Neural progenitor cell (in vitro differentiated cells): ENCODE measurements around the gene ERBIN. TPM values are rescaled to one million over a fixed set of nuclear protein-coding genes. Genes with fewer than 3 reads are reported as not detected.

Experiments
- DNase-seq: peaks from one replicate; pipeline ENCODE4 v3.0.0-alpha.2; 2016; ENCODE audit warnings: low spot score
- H2AFZ ChIP-seq: fragments of 200-600 bp; sonication (generic); replicated peaks from 2 replicates; pipeline ENCODE4 v1.6.1; 2016; ENCODE audit warnings: antibody characterized with exemption
- H3F3A ChIP-seq: fragments of 200-600 bp; sonication (generic); 2 replicates; pipeline ENCODE4 v1.6.1; 2016; ENCODE audit warnings: antibody characterized with exemption, low read depth
- H3K27ac ChIP-seq: fragments of 200-600 bp; sonication (generic); 2 replicates; pipeline ENCODE4 v1.5.1; 2016; ENCODE audit warnings: mild to moderate bottlenecking
- H3K27me3 ChIP-seq: fragments of 200-600 bp; sonication (generic); 2 replicates; pipeline ENCODE4 v1.6.1; 2016; ENCODE audit warnings: mild to moderate bottlenecking, moderate library complexity
- H3K36me3 ChIP-seq: fragments of 200-600 bp; sonication (generic); 2 replicates; pipeline ENCODE4 v1.5.1; 2016
- H3K4me1 ChIP-seq: fragments of 200-600 bp; sonication (generic); 2 replicates; pipeline ENCODE4 v1.6.1; 2016; ENCODE audit warnings: mixed run types
- H3K4me2 ChIP-seq: fragments of 200-600 bp; sonication (generic); 2 replicates; pipeline ENCODE4 v1.6.1; 2016
- H3K4me3 ChIP-seq: fragments of 200-600 bp; sonication (generic); 2 replicates; pipeline ENCODE4 v1.5.1; 2016
- H3K79me2 ChIP-seq: fragments of 200-600 bp; sonication (generic); 2 replicates; pipeline ENCODE4 v1.6.1; 2016; ENCODE audit warnings: low read depth
- H3K9ac ChIP-seq: fragments of 200-600 bp; sonication (generic); 2 replicates; pipeline ENCODE4 v1.6.1; 2016
- H3K9me3 ChIP-seq: fragments of 200-600 bp; sonication (generic); 2 replicates; pipeline ENCODE4 v1.5.1; 2016; ENCODE audit warnings: low read depth
- H4K20me1 ChIP-seq: fragments of 200-600 bp; sonication (generic); 2 replicates; pipeline ENCODE4 v1.6.1; 2016; ENCODE audit warnings: low read depth
- H3K27ac Mint-ChIP-seq: 3 replicates; pipeline ENCODE4 v1.8.0; 2021; ENCODE audit warnings: mixed read lengths
- H3K27me3 Mint-ChIP-seq: 2 replicates; pipeline ENCODE4 v1.8.0; 2022; ENCODE audit warnings: low read depth, mild to moderate bottlenecking, inconsistent platforms, moderate library complexity, mixed read lengths; ENCODE audit not compliant: insufficient read depth
- H3K36me3 Mint-ChIP-seq: 3 replicates; pipeline ENCODE4 v1.8.0; 2021; ENCODE audit warnings: mixed read lengths
- H3K4me1 Mint-ChIP-seq: 3 replicates; pipeline ENCODE4 v1.8.0; 2021; ENCODE audit warnings: mixed read lengths
- H3K4me3 Mint-ChIP-seq: 3 replicates; pipeline ENCODE4 v1.8.0; 2021; ENCODE audit warnings: mild to moderate bottlenecking, moderate library complexity, mixed read lengths
- H3K9me3 Mint-ChIP-seq: 3 replicates; pipeline ENCODE4 v1.8.0; 2020; ENCODE audit warnings: mixed read lengths
- EZH2 ChIP-seq: fragments of 200-600 bp; sonication (generic); IDR thresholded peaks from 2 replicates; pipeline ENCODE4 v1.6.1; 2017; ENCODE audit warnings: antibody characterized with exemption, mild to moderate bottlenecking, moderate library complexity
- EZH2phosphoT487 ChIP-seq: fragments of 200-600 bp; sonication (generic); IDR thresholded peaks from 2 replicates; pipeline ENCODE4 v1.6.1; 2017; ENCODE audit warnings: antibody characterized with exemption
- total RNA-seq: library from RNA; depleted of rRNA; stranded (reverse); fragments of >200 nt; gene quantifications from 2 replicates; pipeline ENCODE4 v1.2.3, GENCODE V29; 2015; ENCODE audit warnings: low replicate concordance
- TF ChIP-seq, protein P1 (sequence below): fragments of 200-600 bp; sonication (generic); IDR thresholded peaks from 2 replicates; pipeline ENCODE4 v1.5.1; 2017; ENCODE audit warnings: antibody characterized with exemption, mild to moderate bottlenecking

Gene ERBIN
- total RNA-seq, 1 donor from 2014 or later, result 77.6 TPM

DNA sequence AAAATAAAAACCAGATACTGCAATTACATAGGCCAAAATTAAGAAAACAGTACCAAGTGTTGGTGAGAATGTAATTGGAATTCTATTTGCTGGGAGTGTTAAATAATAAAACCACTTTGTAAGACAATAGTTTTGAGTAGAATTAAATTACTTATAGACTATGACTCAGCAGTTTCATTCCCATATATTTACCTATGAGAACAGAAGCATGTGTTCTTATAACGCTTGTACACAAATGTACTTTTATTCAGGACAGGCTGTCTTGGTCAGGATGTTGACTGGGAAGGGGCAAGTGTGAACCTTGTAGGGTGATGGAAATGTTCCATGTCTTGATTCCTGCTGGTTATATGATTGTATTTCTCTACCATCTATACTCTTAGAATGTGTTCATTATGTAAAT is 56.3 kb downstream of the ERBIN start:
- Histone ChIP-seq H3K4me2 (no peak overlapping the region), H3F3A (peaks cover 18% of the 10 kb centered on the region), H3K79me2 (peaks cover 98% of the 10 kb centered on the region), H3K36me3 (no peaks in the 10 kb centered on the region), H3K4me1 (peaks cover 26% of the 10 kb centered on the region), H3K27me3 (no peaks in the 10 kb centered on the region), H3K4me3 (no peak overlapping the region), H3K9ac (no peak overlapping the region), H3K9me3 (peaks cover 4% of the 10 kb centered on the region), H3K27ac (no peak overlapping the region), H2AFZ (no peak overlapping the region), H4K20me1 (peaks cover 56% of the 10 kb centered on the region)
- DNase-seq, result no peak
- H3K9me3 Mint-ChIP-seq, result peaks cover 26% of the 10 kb centered on the region
- peaks cover 6% of the 10 kb centered on the region for H3K4me1 Mint-ChIP-seq
- H3K27ac Mint-ChIP-seq, result no peak overlapping the region
- peaks cover 43% of the 10 kb centered on the region for H3K36me3 Mint-ChIP-seq
- no peak overlapping the region for H3K4me3 Mint-ChIP-seq
- TF ChIP-seq, protein P1, sequence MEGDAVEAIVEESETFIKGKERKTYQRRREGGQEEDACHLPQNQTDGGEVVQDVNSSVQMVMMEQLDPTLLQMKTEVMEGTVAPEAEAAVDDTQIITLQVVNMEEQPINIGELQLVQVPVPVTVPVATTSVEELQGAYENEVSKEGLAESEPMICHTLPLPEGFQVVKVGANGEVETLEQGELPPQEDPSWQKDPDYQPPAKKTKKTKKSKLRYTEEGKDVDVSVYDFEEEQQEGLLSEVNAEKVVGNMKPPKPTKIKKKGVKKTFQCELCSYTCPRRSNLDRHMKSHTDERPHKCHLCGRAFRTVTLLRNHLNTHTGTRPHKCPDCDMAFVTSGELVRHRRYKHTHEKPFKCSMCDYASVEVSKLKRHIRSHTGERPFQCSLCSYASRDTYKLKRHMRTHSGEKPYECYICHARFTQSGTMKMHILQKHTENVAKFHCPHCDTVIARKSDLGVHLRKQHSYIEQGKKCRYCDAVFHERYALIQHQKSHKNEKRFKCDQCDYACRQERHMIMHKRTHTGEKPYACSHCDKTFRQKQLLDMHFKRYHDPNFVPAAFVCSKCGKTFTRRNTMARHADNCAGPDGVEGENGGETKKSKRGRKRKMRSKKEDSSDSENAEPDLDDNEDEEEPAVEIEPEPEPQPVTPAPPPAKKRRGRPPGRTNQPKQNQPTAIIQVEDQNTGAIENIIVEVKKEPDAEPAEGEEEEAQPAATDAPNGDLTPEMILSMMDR, result no peak
- TF ChIP-seq EZH2phosphoT487 (no peak), EZH2 (no peak)
- H3K27me3 Mint-ChIP-seq, result no peaks in the 10 kb centered on the region

DNA sequence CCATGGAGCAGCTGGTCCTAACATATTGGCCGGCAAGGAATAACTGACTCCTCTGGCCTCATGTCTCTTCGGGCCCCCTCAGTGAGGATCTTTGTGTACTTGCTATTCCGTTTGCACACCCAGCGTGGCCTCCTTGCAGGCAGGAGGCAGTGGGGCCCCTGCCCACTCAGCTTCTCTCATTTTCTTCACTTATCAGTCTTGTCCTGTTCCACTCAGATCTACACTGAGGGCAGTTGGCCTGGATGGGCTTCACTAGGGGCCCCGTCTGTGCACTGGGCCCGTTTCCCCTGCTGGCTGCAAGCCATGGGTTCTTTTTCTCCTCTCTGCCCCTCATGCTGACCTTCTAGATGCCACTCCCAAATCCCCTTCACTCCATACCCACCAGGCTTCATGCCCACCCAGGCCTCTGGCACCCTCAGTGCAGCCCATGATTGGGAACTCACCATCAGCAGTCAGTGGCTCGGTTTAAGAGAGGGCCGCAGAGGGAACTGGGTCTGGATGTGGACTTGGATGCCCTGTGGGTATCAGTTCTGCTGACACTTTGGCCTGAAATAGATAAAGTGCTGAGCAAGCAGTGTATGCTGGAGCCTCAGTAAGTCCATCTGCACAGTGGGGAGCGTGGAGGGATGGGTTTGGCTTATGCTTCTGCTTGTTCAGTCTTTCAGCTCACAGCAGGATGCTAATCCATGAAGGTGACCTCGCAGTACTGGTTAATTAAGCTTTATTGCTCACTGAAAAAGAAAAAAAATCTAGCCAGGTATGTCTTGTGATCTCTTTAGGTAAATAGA is 57.9 kb downstream of the ERBIN start:
- H3F3A ChIP-seq, result peaks cover 18% of the 10 kb centered on the region
- H3K36me3 ChIP-seq, result no peaks in the 10 kb centered on the region
- H3K36me3 Mint-ChIP-seq, result peaks cover 35% of the 10 kb centered on the region
- no peak overlapping the region for H2AFZ ChIP-seq
- H3K27me3 ChIP-seq, result no peaks in the 10 kb centered on the region
- H3K4me3 Mint-ChIP-seq, result no peak overlapping the region
- peaks cover 62% of the 10 kb centered on the region for H4K20me1 ChIP-seq
- peaks cover 98% of the 10 kb centered on the region for H3K79me2 ChIP-seq
- DNase-seq, result peak; percentile 19
- H3K27ac ChIP-seq, result no peak overlapping the region
- no peak overlapping the region for H3K4me3 ChIP-seq
- no peak overlapping the region for H3K9ac ChIP-seq
- peaks cover 6% of the 10 kb centered on the region for H3K4me1 Mint-ChIP-seq
- H3K4me2 ChIP-seq, result no peak overlapping the region
- H3K27me3 Mint-ChIP-seq, result no peaks in the 10 kb centered on the region
- no peak for TF ChIP-seq EZH2phosphoT487
- no peak for TF ChIP-seq EZH2
- TF ChIP-seq, protein P1, result no peak
- H3K27ac Mint-ChIP-seq, result no peak overlapping the region
- H3K4me1 ChIP-seq, result peaks cover 26% of the 10 kb centered on the region
- peaks cover 4% of the 10 kb centered on the region for H3K9me3 ChIP-seq
- peaks cover 10% of the 10 kb centered on the region for H3K9me3 Mint-ChIP-seq

DNA sequence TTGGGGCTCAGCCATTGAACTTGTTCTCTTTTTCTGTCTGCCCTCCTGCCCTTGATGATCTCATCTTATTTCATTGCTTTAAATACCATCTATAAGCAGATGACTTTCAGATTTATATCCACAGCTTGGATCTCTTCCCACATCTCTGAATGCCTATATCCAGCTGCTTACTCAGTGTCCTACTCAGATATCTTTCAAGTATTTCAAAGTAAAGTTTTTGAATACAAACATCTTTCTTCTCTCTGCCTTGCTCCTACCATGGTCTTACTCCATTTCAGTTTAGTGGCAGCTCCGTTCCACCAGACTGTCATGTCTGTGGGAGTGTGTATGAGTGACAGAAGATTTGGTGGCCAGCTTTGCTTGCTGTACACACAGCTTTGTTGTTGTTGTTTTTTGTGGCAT is 59.7 kb downstream of the ERBIN start:
- peaks cover 6% of the 10 kb centered on the region for H3K4me1 Mint-ChIP-seq
- no peak overlapping the region for H3K27ac Mint-ChIP-seq
- no peak overlapping the region for H3K9ac ChIP-seq
- peaks cover 24% of the 10 kb centered on the region for H3K4me1 ChIP-seq
- peaks cover 97% of the 10 kb centered on the region for H3K79me2 ChIP-seq
- H3K36me3 ChIP-seq, result no peaks in the 10 kb centered on the region
- H3K4me3 Mint-ChIP-seq, result no peak overlapping the region
- no peak overlapping the region for H3K27ac ChIP-seq
- H2AFZ ChIP-seq, result no peak overlapping the region
- no peak overlapping the region for H3K4me3 ChIP-seq
- no peak for TF ChIP-seq EZH2phosphoT487
- no peak for TF ChIP-seq EZH2
- TF ChIP-seq, protein P1, result no peak
- H3K9me3 Mint-ChIP-seq, result peaks cover 2% of the 10 kb centered on the region
- no peak for DNase-seq
- no peaks in the 10 kb centered on the region for H3K27me3 Mint-ChIP-seq
- peaks cover 62% of the 10 kb centered on the region for H4K20me1 ChIP-seq
- no peak overlapping the region for H3K4me2 ChIP-seq
- H3K27me3 ChIP-seq, result no peaks in the 10 kb centered on the region
- peaks cover 32% of the 10 kb centered on the region for H3K36me3 Mint-ChIP-seq
- H3F3A ChIP-seq, result peaks cover 9% of the 10 kb centered on the region
- peaks cover 3% of the 10 kb centered on the region for H3K9me3 ChIP-seq
